Adipocyte (in vitro differentiated cells): ENCODE measurements around the gene IMMP2L.
A peak's percentile ranks its signal among the peaks of the same experiment; 100 is the strongest.
"Not testable (repeated sequence)": the region's sequence is repeated elsewhere in the genome, so short reads cannot be mapped to it uniquely, and the experiment has no call there.

Source experiments
- DNase-seq: peaks from one replicate; pipeline ENCODE4 v3.0.0-alpha.2; 2015; ENCODE audit warnings: low read depth
- H3K27me3 ChIP-seq: replicated peaks from 2 replicates; pipeline ENCODE4 v1.7.0; 2013; ENCODE audit warnings: mild to moderate bottlenecking, low read length, moderate library complexity; ENCODE audit not compliant: control insufficient read depth, insufficient read depth
- H3K36me3 ChIP-seq: 2 replicates; pipeline ENCODE4 v1.7.0; 2013; ENCODE audit warnings: low read length, mild to moderate bottlenecking, moderate library complexity; ENCODE audit not compliant: control insufficient read depth, insufficient read depth, severe bottlenecking
- H3K4me1 ChIP-seq: 2 replicates; pipeline ENCODE4 v1.7.0; 2013; ENCODE audit warnings: mild to moderate bottlenecking, low read length, moderate library complexity; ENCODE audit not compliant: control insufficient read depth, insufficient read depth
- H3K4me3 ChIP-seq: 2 replicates; pipeline ENCODE4 v1.7.0; 2013; ENCODE audit warnings: mild to moderate bottlenecking, low read length, moderate library complexity
- H3K9ac ChIP-seq: 2 replicates; pipeline ENCODE4 v1.7.0; 2013; ENCODE audit warnings: mild to moderate bottlenecking, low read length, moderate library complexity
- H3K9me3 ChIP-seq: 2 replicates; pipeline ENCODE4 v1.7.0; 2013; ENCODE audit warnings: mild to moderate bottlenecking, low read length, moderate library complexity; ENCODE audit not compliant: control insufficient read depth

The IMMP2L gene

DNA sequence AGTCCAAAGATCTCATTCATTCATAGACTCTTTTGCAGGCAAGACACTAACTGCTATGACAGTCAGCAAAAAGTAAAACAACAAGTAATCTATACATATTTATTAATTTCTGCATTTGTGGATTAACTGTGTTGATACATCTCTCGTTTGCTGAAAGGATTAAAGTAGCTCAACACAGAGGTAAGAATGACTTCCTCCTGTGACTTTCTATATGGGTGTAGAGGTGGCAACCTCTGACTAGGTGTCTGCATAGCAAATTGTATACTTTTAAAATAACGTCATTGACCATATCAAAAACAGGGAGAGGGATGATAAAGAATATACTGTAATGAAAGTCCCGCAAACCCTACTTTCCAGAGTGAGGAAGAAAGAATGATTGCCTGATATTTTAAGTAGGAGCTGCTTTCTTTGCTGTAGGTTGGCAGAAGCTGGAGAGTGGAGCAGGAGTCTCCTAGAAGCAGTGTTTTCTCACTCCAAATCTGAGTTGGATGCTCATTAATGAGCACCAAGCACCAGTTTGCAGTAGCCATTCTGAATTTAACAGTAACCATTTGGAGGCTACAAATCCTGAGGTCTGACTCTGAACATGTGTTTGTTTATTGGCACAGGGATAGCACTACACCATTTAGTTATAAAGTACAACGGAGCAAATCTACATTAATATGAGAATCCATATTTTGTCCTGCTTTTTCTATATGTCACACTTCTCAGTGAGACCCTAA, 480.6 kb downstream of the IMMP2L start:
- Histone ChIP-seq H3K9me3 (no peaks in the 10 kb centered on the region), H3K4me1 (peaks cover 10% of the 10 kb centered on the region), H3K4me3 (no peak overlapping the region), H3K9ac (no peak overlapping the region), H3K36me3 (no peaks in the 10 kb centered on the region), H3K27me3 (no peaks in the 10 kb centered on the region)
- no peak for DNase-seq

DNA sequence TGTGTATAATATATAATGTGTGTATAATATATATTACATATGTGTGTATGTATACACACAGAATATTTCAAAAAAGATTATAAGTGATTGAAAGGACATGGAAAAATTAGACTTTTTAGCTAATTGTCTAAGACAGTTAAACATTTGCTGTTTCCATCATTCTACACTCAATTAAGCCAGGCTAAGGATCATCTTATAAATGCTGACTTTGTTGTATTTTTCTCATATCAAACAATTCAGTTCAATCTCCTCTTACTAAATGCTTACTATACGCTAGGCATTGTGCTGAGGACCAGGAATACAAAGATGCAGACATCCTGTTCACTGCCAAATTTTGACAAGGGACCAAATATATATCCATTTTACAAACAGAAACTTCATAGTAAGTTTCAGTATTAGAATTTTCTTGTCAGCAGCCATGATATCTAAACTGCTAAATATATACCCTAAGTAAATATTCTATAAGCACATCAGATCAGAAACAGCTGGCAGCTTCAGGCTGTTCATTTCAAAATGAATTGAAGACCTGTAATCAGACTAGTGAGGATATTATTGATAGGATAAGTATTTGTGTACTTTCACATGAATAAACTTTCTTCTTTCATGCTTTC, 481.7 kb downstream of the IMMP2L start:
- no peaks in the 10 kb centered on the region for H3K9me3 ChIP-seq
- no peak overlapping the region for H3K4me3 ChIP-seq
- no peak for DNase-seq
- no peaks in the 10 kb centered on the region for H3K36me3 ChIP-seq
- H3K27me3 ChIP-seq: no peaks in the 10 kb centered on the region
- H3K9ac ChIP-seq: no peak overlapping the region
- peaks cover 15% of the 10 kb centered on the region for H3K4me1 ChIP-seq

DNA sequence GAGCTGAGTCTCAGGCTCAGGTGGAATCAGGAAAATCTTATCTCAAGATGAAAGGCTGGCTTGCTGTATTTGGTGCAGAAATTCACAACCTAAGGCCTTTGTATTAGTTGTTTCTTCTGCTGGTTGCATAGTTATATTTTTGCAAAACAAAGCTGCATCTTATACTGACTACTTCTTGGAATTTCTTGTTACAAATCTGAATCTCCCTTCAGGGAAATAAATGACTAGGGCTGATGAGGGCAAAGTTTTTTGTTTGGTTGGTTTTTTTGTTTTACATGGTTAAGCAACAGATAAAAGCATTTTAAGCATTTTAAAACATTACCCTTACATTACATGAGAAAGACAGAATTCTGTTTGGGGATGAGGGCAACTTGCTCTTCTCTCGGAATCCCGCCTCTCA, 485.3 kb downstream of the IMMP2L start:
- Histone ChIP-seq H3K9ac (no peak overlapping the region), H3K27me3 (no peaks in the 10 kb centered on the region), H3K4me1 (peaks cover 39% of the 10 kb centered on the region), H3K4me3 (no peak overlapping the region), H3K9me3 (no peaks in the 10 kb centered on the region), H3K36me3 (no peaks in the 10 kb centered on the region)
- DNase-seq: no peak

DNA sequence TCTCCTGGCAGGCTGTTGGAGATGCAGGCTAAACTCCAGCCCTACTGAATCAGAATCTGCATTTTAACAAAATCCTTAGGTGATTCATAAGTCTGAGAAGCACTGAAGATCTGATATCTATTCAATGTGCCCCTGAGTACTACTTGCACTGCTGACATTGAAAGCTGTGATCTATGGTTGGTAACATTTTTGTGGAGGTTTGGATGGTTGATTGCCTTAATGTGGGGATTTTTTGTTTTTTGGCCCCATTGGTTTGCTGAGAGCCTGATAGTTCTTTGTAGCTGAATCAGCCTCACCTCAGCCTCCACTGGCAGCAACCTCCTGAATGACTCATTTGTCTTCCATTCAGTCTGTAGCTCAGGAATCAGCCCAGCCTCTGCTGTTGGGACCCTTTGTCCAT, 486.1 kb downstream of the IMMP2L start:
- H3K9ac ChIP-seq: no peak overlapping the region
- DNase-seq: peak; percentile 21
- no peaks in the 10 kb centered on the region for H3K9me3 ChIP-seq
- no peak overlapping the region for H3K4me3 ChIP-seq
- no peaks in the 10 kb centered on the region for H3K36me3 ChIP-seq
- H3K4me1 ChIP-seq: peaks cover 41% of the 10 kb centered on the region
- no peaks in the 10 kb centered on the region for H3K27me3 ChIP-seq

DNA sequence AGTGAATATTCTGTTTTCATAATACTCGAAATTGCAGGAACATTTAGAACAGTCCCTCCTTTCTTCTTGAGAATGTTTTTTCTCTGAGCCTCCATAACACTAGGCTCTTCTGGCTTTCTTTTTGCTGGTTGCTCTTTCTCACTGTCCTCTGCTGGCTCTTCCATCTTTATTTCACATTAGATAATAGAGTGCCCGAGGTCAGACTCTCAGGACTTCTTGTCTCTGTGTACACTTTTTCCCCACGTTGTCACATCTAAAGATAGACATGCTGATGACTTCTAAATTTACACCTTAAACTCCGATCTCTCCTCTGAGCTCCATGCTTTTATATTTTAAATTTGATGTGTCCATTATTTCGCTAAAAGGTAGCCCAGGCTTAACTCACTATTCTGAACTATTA, 486.8 kb downstream of the IMMP2L start:
- no peak for DNase-seq
- no peak overlapping the region for H3K4me3 ChIP-seq
- H3K27me3 ChIP-seq: no peaks in the 10 kb centered on the region
- H3K4me1 ChIP-seq: peaks cover 41% of the 10 kb centered on the region
- no peaks in the 10 kb centered on the region for H3K36me3 ChIP-seq
- H3K9ac ChIP-seq: no peak overlapping the region
- no peaks in the 10 kb centered on the region for H3K9me3 ChIP-seq

DNA sequence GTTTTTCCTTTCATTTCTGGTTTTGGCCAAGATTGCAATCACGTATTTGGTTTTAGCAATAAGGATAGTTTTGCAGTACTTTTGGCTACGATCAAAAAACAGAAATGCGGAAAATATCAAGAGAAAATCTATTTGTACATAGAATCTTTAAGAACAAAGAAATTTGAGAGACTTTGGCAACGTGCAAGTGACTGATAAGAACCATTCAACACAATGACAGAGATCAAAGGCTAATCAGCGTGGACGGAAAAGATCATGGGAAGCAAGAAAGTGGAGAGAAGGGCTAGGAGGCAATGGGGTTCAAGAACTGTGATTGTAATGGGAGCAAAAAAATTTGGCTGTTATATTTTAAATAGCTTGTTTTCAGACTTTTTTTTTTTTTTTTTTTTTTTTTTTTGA, 487.5 kb downstream of the IMMP2L start:
- Histone ChIP-seq H3K4me3 (no peak overlapping the region), H3K4me1 (peaks cover 41% of the 10 kb centered on the region), H3K9me3 (no peaks in the 10 kb centered on the region), H3K27me3 (no peaks in the 10 kb centered on the region), H3K36me3 (no peaks in the 10 kb centered on the region), H3K9ac (no peak overlapping the region)
- DNase-seq: no peak

DNA sequence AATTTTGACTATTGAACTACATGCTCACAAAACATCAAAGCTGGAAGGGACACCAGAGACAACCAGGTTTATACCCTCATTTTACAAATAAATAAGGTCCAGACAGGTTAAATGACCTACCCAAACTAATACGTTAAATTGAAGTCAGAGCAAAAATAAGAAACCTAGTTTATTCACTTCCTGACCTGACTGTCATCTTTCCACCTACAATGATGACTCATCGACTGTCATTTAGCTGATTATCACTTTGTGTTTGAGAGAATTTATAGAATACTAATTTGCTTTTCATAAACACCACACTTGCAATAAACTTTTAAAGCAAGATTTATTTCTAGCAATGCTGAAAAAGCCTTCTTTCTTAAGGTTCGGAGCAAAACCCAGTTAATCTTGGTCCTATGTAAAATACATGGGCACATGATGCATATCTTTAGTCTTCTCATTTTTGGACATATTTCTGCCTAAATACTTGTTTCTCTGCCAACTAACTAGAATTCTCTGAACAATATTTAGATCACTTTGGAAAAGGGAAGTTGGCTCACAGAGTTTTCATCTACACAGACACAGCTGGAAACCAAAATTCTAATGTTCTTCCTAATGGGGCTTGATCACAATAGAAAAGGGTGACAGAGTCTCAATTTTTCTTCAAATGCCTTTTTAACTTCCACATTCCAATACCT, 488.1 kb downstream of the IMMP2L start:
- peak; percentile 40 for DNase-seq
- Histone ChIP-seq H3K27me3 (no peaks in the 10 kb centered on the region), H3K4me3 (no peak overlapping the region), H3K9ac (no peak overlapping the region), H3K4me1 (peaks cover 41% of the 10 kb centered on the region), H3K9me3 (no peaks in the 10 kb centered on the region), H3K36me3 (no peaks in the 10 kb centered on the region)

DNA sequence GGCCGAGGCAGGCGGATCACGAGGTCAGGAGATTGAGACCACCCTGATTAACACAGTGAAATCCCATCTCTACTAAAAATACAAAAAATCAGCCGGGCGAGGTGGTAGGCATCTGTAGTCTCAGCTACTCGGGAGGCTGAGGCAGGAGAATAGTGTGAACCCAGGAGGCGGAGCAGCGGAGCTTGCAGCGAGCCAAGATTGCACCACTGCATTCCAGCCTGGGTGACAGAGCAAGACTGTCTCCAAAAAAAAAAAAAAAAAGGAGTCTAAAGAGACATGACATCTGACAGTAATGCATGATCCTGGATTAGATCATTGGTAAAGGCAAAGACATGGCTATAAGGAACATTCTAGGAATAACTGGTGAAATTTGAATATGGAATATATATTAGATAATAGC, 489.6 kb downstream of the IMMP2L start:
- H3K4me1 ChIP-seq: peaks cover 39% of the 10 kb centered on the region
- not testable (repeated sequence) for H3K27me3 ChIP-seq, H3K36me3 ChIP-seq, H3K4me3 ChIP-seq, H3K9me3 ChIP-seq, H3K9ac ChIP-seq, DNase-seq

DNA sequence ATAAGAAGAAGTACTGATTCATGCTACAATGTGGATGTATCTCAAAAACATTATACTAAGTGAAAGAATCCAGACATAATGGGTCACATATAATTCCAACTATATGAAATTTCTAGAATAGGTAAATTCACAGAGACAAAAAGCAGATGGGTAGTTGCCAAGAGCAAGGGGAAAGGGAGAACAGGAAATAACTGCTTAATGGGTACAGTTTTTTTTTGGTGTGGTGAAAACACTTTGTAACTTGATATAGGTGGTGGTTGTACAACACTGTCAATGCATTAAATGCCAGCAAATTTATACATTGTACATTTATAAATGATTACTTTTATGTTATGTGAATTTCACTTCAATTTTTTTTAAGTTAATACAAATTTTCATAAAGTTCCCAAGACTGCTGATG, 490.7 kb downstream of the IMMP2L start:
- H3K9ac ChIP-seq: no peak overlapping the region
- H3K9me3 ChIP-seq: no peaks in the 10 kb centered on the region
- peaks cover 30% of the 10 kb centered on the region for H3K4me1 ChIP-seq
- H3K27me3 ChIP-seq: no peaks in the 10 kb centered on the region
- DNase-seq: no peak
- H3K4me3 ChIP-seq: no peak overlapping the region
- H3K36me3 ChIP-seq: no peaks in the 10 kb centered on the region

DNA sequence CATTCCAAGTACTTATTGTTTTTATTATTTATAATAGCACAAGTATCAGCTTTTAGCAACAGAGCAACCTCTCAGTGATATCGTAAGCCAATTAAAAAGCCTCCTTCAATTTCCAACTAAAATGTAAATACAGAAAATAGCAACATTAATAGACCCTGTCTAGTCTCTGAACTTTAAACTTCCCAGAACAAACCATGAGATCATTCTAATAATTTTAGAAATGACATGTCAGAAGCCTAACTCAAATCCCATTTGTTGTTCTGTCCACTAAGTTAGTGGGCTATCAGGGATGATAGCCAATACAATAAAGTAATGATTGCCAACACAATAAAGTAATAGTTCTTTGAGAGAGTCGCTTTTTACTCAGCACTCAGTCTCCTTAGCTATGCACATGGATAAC, 493.7 kb downstream of the IMMP2L start:
- Histone ChIP-seq H3K4me3 (no peak overlapping the region), H3K27me3 (no peaks in the 10 kb centered on the region), H3K9ac (no peak overlapping the region), H3K9me3 (no peaks in the 10 kb centered on the region), H3K36me3 (no peaks in the 10 kb centered on the region), H3K4me1 (peaks cover 17% of the 10 kb centered on the region)
- no peak for DNase-seq

DNA sequence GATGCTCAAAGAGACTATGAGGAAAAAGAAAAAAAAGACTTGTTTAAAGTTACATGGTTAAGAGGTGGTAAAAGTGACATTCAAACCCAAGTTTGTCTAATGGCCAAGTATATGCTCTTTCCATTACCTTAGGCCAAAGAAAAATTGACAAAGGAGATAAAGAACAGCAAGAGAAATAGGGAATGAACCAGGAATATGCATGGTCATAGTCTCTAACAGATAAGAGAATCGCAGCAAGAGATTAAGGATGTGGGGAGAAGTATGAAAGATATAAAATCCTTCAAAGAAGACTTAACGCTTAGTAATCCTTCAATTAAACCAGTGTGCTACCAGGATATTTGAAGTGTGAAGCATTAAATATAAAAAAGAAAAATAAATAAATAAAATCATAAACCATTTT, 494.6 kb downstream of the IMMP2L start:
- Histone ChIP-seq H3K27me3 (no peaks in the 10 kb centered on the region), H3K36me3 (no peaks in the 10 kb centered on the region), H3K9ac (no peak overlapping the region), H3K9me3 (peaks cover 6% of the 10 kb centered on the region), H3K4me1 (peaks cover 8% of the 10 kb centered on the region), H3K4me3 (no peak overlapping the region)
- no peak for DNase-seq
